SK-N-SH (cell line): ENCODE data around the gene IL5.

Source experiments
- EP300 ChIP-seq, 2 experiments: IDR thresholded peaks; 2 replicates each; pipeline versions ENCODE4 v1.4.0 to v1.6.1; 2012; ENCODE audit warnings: borderline replicate concordance in 1 of 2, low read depth in 1 of 2, low read length in 1 of 2
- GATA2 ChIP-seq: sonication (generic); formaldehyde crosslinking; IDR thresholded peaks from 2 replicates; pipeline ENCODE4 v1.5.0; 2020; ENCODE audit warnings: mild to moderate bottlenecking, missing genetic modification reagents
- NFIC ChIP-seq: IDR thresholded peaks from 2 replicates; pipeline ENCODE4 v1.4.0; 2012; ENCODE audit warnings: borderline replicate concordance
- POLR2AphosphoS5 ChIP-seq: IDR thresholded peaks from 2 replicates; pipeline ENCODE4 v1.6.1; 2012; ENCODE audit warnings: low read depth, low read length
- RCOR1 ChIP-seq: fragments of 150-350 bp; IDR thresholded peaks from 2 replicates; pipeline ENCODE4 v1.6.1; 2017; ENCODE audit warnings: antibody characterized with exemption, low read length
- REST ChIP-seq: IDR thresholded peaks from 2 replicates; pipeline ENCODE4 v1.6.1; 2012; ENCODE audit warnings: mild to moderate bottlenecking, low read depth, low read length, moderate library complexity
- RFX5 ChIP-seq: IDR thresholded peaks from 2 replicates; pipeline ENCODE4 v1.6.1; 2012; ENCODE audit warnings: mild to moderate bottlenecking, improper control_type of control experiment, low read length
- SIN3A ChIP-seq: IDR thresholded peaks from 2 replicates; pipeline ENCODE4 v1.6.1; 2012; ENCODE audit warnings: low read depth, mild to moderate bottlenecking, low read length, moderate library complexity, borderline replicate concordance
- TAF1 ChIP-seq: IDR thresholded peaks from 2 replicates; pipeline ENCODE4 v1.6.1; 2012; ENCODE audit warnings: low read depth, mild to moderate bottlenecking, low read length, moderate library complexity, borderline replicate concordance
- YY1 ChIP-seq: IDR thresholded peaks from 2 replicates; pipeline ENCODE4 v1.4.0; 2012; ENCODE audit warnings: low read depth, mild to moderate bottlenecking
- TF ChIP-seq, protein P1 (sequence below): fragments of 200-600 bp; sonication (generic); IDR thresholded peaks from 2 replicates; pipeline ENCODE4 v1.6.1; 2017; ENCODE audit warnings: antibody characterized with exemption, mild to moderate bottlenecking, moderate library complexity
- TF ChIP-seq, protein P2 (sequence below): fragments of 150-350 bp; IDR thresholded peaks from 2 replicates; pipeline ENCODE4 v1.6.1; 2016; ENCODE audit warnings: mild to moderate bottlenecking, low read depth, low read length

GRCh38 chr5:132498686-132499271 is 44.5 kb downstream of the IL5 start:
- TF ChIP-seq YY1 (no peak), GATA2 (CRISPR knock-in tag) (no peak), RFX5 (no peak), RCOR1 (no peak), REST (no peak), TAF1 (no peak), EP300 (IDR thresholded peaks at IDR 0.05; ENCODE audit: borderline replicate concordance in 1 of 2, low read depth in 1 of 2, low read length in 1 of 2) (no peak), POLR2AphosphoS5 (no peak), NFIC (no peak), SIN3A (no peak)
- TF ChIP-seq, protein P1, sequence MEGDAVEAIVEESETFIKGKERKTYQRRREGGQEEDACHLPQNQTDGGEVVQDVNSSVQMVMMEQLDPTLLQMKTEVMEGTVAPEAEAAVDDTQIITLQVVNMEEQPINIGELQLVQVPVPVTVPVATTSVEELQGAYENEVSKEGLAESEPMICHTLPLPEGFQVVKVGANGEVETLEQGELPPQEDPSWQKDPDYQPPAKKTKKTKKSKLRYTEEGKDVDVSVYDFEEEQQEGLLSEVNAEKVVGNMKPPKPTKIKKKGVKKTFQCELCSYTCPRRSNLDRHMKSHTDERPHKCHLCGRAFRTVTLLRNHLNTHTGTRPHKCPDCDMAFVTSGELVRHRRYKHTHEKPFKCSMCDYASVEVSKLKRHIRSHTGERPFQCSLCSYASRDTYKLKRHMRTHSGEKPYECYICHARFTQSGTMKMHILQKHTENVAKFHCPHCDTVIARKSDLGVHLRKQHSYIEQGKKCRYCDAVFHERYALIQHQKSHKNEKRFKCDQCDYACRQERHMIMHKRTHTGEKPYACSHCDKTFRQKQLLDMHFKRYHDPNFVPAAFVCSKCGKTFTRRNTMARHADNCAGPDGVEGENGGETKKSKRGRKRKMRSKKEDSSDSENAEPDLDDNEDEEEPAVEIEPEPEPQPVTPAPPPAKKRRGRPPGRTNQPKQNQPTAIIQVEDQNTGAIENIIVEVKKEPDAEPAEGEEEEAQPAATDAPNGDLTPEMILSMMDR, result no peak
- TF ChIP-seq, protein P2, sequence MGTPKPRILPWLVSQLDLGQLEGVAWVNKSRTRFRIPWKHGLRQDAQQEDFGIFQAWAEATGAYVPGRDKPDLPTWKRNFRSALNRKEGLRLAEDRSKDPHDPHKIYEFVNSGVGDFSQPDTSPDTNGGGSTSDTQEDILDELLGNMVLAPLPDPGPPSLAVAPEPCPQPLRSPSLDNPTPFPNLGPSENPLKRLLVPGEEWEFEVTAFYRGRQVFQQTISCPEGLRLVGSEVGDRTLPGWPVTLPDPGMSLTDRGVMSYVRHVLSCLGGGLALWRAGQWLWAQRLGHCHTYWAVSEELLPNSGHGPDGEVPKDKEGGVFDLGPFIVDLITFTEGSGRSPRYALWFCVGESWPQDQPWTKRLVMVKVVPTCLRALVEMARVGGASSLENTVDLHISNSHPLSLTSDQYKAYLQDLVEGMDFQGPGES, result no peak
